WTC11 (cell line): ENCODE results near the gene OGDH. TPM values are rescaled to one million over a fixed set of nuclear protein-coding genes. Genes with fewer than 3 reads are reported as not detected.
A peak's percentile ranks its signal among the peaks of the same experiment; 100 is the strongest.

Experiments used
- ATAC-seq: fragments of 200-7000 bp; cut with Tn5 transposase; 2 replicates; pipeline ENCODE4 v1.10.0; 2021; ENCODE audit warnings: mild to moderate bottlenecking, moderate library complexity
- CTCF ChIA-PET: fragments of 300-600 bp; sonication (Branson Sonifier 250); formaldehyde crosslinking; loops from one replicate; lab custom pipeline; 2021; ENCODE audit warnings: antibody characterized with exemption; lab: Charles Lee
- POLR2A ChIA-PET: fragments of 350-600 bp; sonication (Branson Sonifier 250); formaldehyde crosslinking; loops from one replicate; lab custom pipeline; 2021; ENCODE audit warnings: antibody characterized with exemption; lab: Charles Lee
- DNase-seq: peaks from one replicate; pipeline ENCODE4 v3.0.0; 2021; ENCODE audit warnings: low spot score
- H3K27ac Mint-ChIP-seq: 2 replicates; pipeline ENCODE4 v1.8.0; 2021; ENCODE audit warnings: mixed read lengths
- H3K27me3 Mint-ChIP-seq: 2 replicates; pipeline ENCODE4 v1.8.0; 2021; ENCODE audit warnings: low read depth, mild to moderate bottlenecking, moderate library complexity, mixed read lengths
- H3K36me3 Mint-ChIP-seq: 2 replicates; pipeline ENCODE4 v1.8.0; 2021; ENCODE audit warnings: mixed read lengths
- H3K4me1 Mint-ChIP-seq: 2 replicates; pipeline ENCODE4 v1.8.0; 2022; ENCODE audit warnings: mixed read lengths
- H3K4me3 Mint-ChIP-seq: 2 replicates; pipeline ENCODE4 v1.8.0; 2021; ENCODE audit warnings: mild to moderate bottlenecking, moderate library complexity, mixed read lengths
- H3K9me3 Mint-ChIP-seq: 2 replicates; pipeline ENCODE4 v1.8.0; 2021; ENCODE audit warnings: mixed read lengths
- AFF4 ChIP-seq: sonication (generic); formaldehyde crosslinking; IDR thresholded peaks from 2 replicates; pipeline ENCODE4 v1.8.1; 2023; ENCODE audit warnings: mild to moderate bottlenecking, missing genetic modification reagents, borderline replicate concordance
- ATF1 ChIP-seq: sonication (generic); formaldehyde crosslinking; IDR thresholded peaks from 2 replicates; pipeline ENCODE4 v1.8.1; 2023; ENCODE audit warnings: mild to moderate bottlenecking, moderate library complexity, missing genetic modification reagents
- ATF2 ChIP-seq: sonication (generic); formaldehyde crosslinking; IDR thresholded peaks from 2 replicates; pipeline ENCODE4 v1.8.1; 2022; ENCODE audit warnings: low read depth, missing genetic modification reagents, borderline replicate concordance
- E2F5 ChIP-seq: sonication (generic); formaldehyde crosslinking; IDR thresholded peaks from 2 replicates; pipeline ENCODE4 v1.8.1; 2022; ENCODE audit warnings: mild to moderate bottlenecking, moderate library complexity, missing genetic modification reagents
- GTF2I ChIP-seq: fragments of 250-450 bp; sonication (Bioruptor Pico); conservative IDR thresholded peaks from 2 replicates; pipeline ENCODE4 v1.4.0; 2021; ENCODE audit warnings: mild to moderate bottlenecking
- HMGA2 ChIP-seq: fragments of 250-450 bp; sonication (Bioruptor Pico); IDR thresholded peaks from 2 replicates; pipeline ENCODE4 v1.4.0; 2021; ENCODE audit warnings: mild to moderate bottlenecking, moderate library complexity
- NFATC4 ChIP-seq: fragments of 250-450 bp; sonication (Bioruptor Pico); IDR thresholded peaks from 2 replicates; pipeline ENCODE4 v1.9.0; 2021; ENCODE audit warnings: mild to moderate bottlenecking
- NR3C1 ChIP-seq: sonication (generic); formaldehyde crosslinking; conservative IDR thresholded peaks from 2 replicates; pipeline ENCODE4 v1.8.1; 2023; ENCODE audit warnings: low read depth, mild to moderate bottlenecking, missing genetic modification reagents
- PRDM15 ChIP-seq: sonication (generic); formaldehyde crosslinking; IDR thresholded peaks from 2 replicates; pipeline ENCODE4 v1.8.0; 2022; ENCODE audit warnings: missing genetic modification reagents
- STAT6 ChIP-seq: sonication (generic); formaldehyde crosslinking; conservative IDR thresholded peaks from 2 replicates; pipeline ENCODE4 v1.8.1; 2023; ENCODE audit warnings: mild to moderate bottlenecking, low read depth, missing genetic modification reagents, moderate library complexity
- USF2 ChIP-seq: sonication (generic); formaldehyde crosslinking; IDR thresholded peaks from 2 replicates; pipeline ENCODE4 v1.8.1; 2023; ENCODE audit warnings: mild to moderate bottlenecking, missing genetic modification reagents, moderate library complexity
- ZNF121 ChIP-seq: sonication (generic); formaldehyde crosslinking; IDR thresholded peaks from 2 replicates; pipeline ENCODE4 v1.8.0; 2023; ENCODE audit warnings: missing genetic modification reagents
- ZNF263 ChIP-seq: sonication (generic); formaldehyde crosslinking; IDR thresholded peaks from 2 replicates; pipeline ENCODE4 v1.8.1; 2022; ENCODE audit warnings: low read depth, mild to moderate bottlenecking, moderate library complexity, missing genetic modification reagents
- ZNF423 ChIP-seq: fragments of 250-450 bp; sonication (Bioruptor Pico); IDR thresholded peaks from 2 replicates; pipeline ENCODE4 v2.1.2; 2022; ENCODE audit warnings: mild to moderate bottlenecking, moderate library complexity
- total RNA-seq: library from RNA; stranded (reverse); gene quantifications from 3 replicates; pipeline ENCODE4 v1.2.3, GENCODE V29; 2021

The OGDH gene
- total RNA-seq, 1 experiment from 2014 or later: 79.6 TPM

- TF ChIP-seq PRDM15 (CRISPR knock-in tag) (no peak), USF2 (no peak), ZNF263 (CRISPR knock-in tag) (no peak), ATF2 (CRISPR knock-in tag) (no peak)
- TF ChIP-seq, all 79 proteins: peak for 0
These were observed 10.9 kb downstream of the OGDH start (continued) for GRCh38 chr7:44617225-44617890.

GRCh38 chr7:44618045-44618444, 11.6 kb downstream of the OGDH start:
- no peak for DNase-seq
- H3K36me3 Mint-ChIP-seq: no peaks in the 10 kb centered on the region
- H3K9me3 Mint-ChIP-seq: no peaks in the 10 kb centered on the region
- POLR2A ChIA-PET: no interaction called here
- no peak overlapping the region for H3K4me3 Mint-ChIP-seq
- H3K4me1 Mint-ChIP-seq: peaks cover 25% of the 10 kb centered on the region
- peak overlapping the region; percentile 40; the same call in 1 of the 2 replicates for H3K27ac Mint-ChIP-seq
- no peaks in the 10 kb centered on the region for H3K27me3 Mint-ChIP-seq
- no peak for ATAC-seq
- TF ChIP-seq NFATC4 (CRISPR knock-in tag) (no peak), AFF4 (CRISPR knock-in tag) (no peak), ZNF423 (CRISPR knock-in tag) (no peak), NR3C1 (CRISPR knock-in tag) (no peak), ZNF121 (CRISPR knock-in tag) (no peak), E2F5 (no peak)
- CTCF ChIA-PET: no interaction called here

- H3K27ac Mint-ChIP-seq: peak overlapping the region; percentile 40; the same call in 1 of the 2 replicates
- TF ChIP-seq HMGA2 (CRISPR knock-in tag): no peak
- TF ChIP-seq STAT6 (CRISPR knock-in tag): no peak
- no peak for TF ChIP-seq ATF1
- no peak for TF ChIP-seq PRDM15 (CRISPR knock-in tag)
- no peak for TF ChIP-seq GTF2I (CRISPR knock-in tag)
These were observed 12.3 kb downstream of the OGDH start for GRCh38 chr7:44618753-44619152.

More at GRCh38 chr7:44618753-44619152, 12.3 kb downstream of the OGDH start:
- no peak overlapping the region for H3K4me3 Mint-ChIP-seq
- no peak for ATAC-seq
- H3K27me3 Mint-ChIP-seq: no peaks in the 10 kb centered on the region
- H3K9me3 Mint-ChIP-seq: no peaks in the 10 kb centered on the region
- ChIA-PET CTCF (no interaction called here), POLR2A (no interaction called here)
- no peaks in the 10 kb centered on the region for H3K36me3 Mint-ChIP-seq
- no peak for DNase-seq
- H3K4me1 Mint-ChIP-seq: peaks cover 25% of the 10 kb centered on the region
